HCT116 (cell line): Measurements from ENCODE around the gene MYOM1. TPM values are rescaled to one million over a fixed set of nuclear protein-coding genes. Genes with fewer than 3 reads are reported as not detected.

ENCODE experiments used
- ATAC-seq: fragments of 200-7000 bp; cut with Tn5 transposase; 2 replicates; pipeline ENCODE4 v1.9.1; 2020; ENCODE audit warnings: mild to moderate bottlenecking, moderate library complexity
- BruUV-seq: library from RNA; stranded (reverse); fragments of 400-500 nt; replicated peaks from 2 replicates; lab custom pipeline; 2021; lab: Mats Ljungman, UMichigan
- CTCF ChIA-PET: fragments of 300-600 bp; sonication (Branson Sonifier 250); formaldehyde crosslinking; loops from one replicate; lab custom pipeline; 2021; ENCODE audit warnings: antibody characterized with exemption; lab: Charles Lee
- POLR2A ChIA-PET: fragments of 300-600, 350-600 bp; sonication (Branson Sonifier 250); formaldehyde crosslinking; loops from one replicate; lab custom pipeline; 2021; ENCODE audit warnings: antibody characterized with exemption; lab: Charles Lee
- RAD21 ChIA-PET, 2 experiments: fragments of 300-600 bp; sonication (Branson Sonifier 250); formaldehyde crosslinking; loops; one replicate each; lab custom pipeline; 2023; ENCODE audit warnings: low total read pairs in 2 of 2; ENCODE audit not compliant: uncharacterized antibody in 2 of 2, unreplicated experiment in 2 of 2, low non-redundant PET in 1 of 2; lab: Charles Lee
- DNase-seq: peaks from one replicate; pipeline ENCODE4 v3.0.0-alpha.2; 2010; ENCODE audit warnings: low read depth, low spot score
- H2AFZ ChIP-seq: fragments of 200-600 bp; shearing (Covaris generic), sonication (generic); 2 replicates; pipeline ENCODE4 v1.6.1; 2017; ENCODE audit warnings: low read depth, mixed run types, mixed read lengths, antibody characterized with exemption, low read length; ENCODE audit not compliant: poor library complexity, severe bottlenecking
- H3K27ac ChIP-seq: 2 replicates; pipeline ENCODE4 v1.5.1; 2012; ENCODE audit warnings: low read depth, low read length
- H3K27me3 ChIP-seq: fragments of 200-600 bp; sonication (generic); 2 replicates; pipeline ENCODE4 v1.6.1; 2016; ENCODE audit warnings: mixed run types, low read length, mixed read lengths; ENCODE audit not compliant: insufficient read depth
- H3K36me3 ChIP-seq, 2 experiments: fragments of 200-500 bp in 1 of 2; fragments of 200-600 bp in 1 of 2; sonication (Bioruptor generic) in 1 of 2; sonication (generic) in 1 of 2; 2 replicates each; pipeline versions ENCODE4 v1.5.1 to v1.6.1; 2014 to 2016; ENCODE audit warnings: low read length in 2 of 2, inconsistent platforms in 1 of 2, mixed read lengths in 1 of 2, mixed run types in 1 of 2; ENCODE audit not compliant: insufficient read depth in 2 of 2, control insufficient read depth in 1 of 2
- H3K4me1 ChIP-seq, 2 experiments: fragments of 200-600 bp in 1 of 2; sonication (generic) in 1 of 2; 2 replicates each; pipeline versions ENCODE4 v1.5.1 to v1.6.1; 2012 to 2017; ENCODE audit warnings: low read length in 2 of 2, inconsistent platforms in 1 of 2, mild to moderate bottlenecking in 1 of 2, mixed read lengths in 1 of 2, mixed run types in 1 of 2, moderate library complexity in 1 of 2; ENCODE audit not compliant: insufficient read depth in 2 of 2, control insufficient read depth in 1 of 2
- H3K4me2 ChIP-seq: fragments of 200-600 bp; sonication (generic); 2 replicates; pipeline ENCODE4 v1.6.1; 2017; ENCODE audit warnings: mixed run types, low read length, mixed read lengths
- H3K4me3 ChIP-seq, 2 experiments: fragments of 200-600 bp in 1 of 2; sonication (generic) in 1 of 2; replicated peaks in 1 of 2; 2 replicates each; pipeline ENCODE4 v1.5.1; 2011 to 2016; ENCODE audit warnings: low read length in 2 of 2, control low read depth in 1 of 2, low read depth in 1 of 2, mild to moderate bottlenecking in 1 of 2, mixed read lengths in 1 of 2, mixed run types in 1 of 2
- H3K79me2 ChIP-seq: fragments of 200-600 bp; sonication (generic); 2 replicates; pipeline ENCODE4 v1.6.1; 2017; ENCODE audit warnings: mild to moderate bottlenecking, mixed run types, low read length, moderate library complexity, mixed read lengths; ENCODE audit not compliant: insufficient read depth
- H3K9ac ChIP-seq: fragments of 200-600 bp; sonication (generic); 2 replicates; pipeline ENCODE4 v1.6.1; 2016; ENCODE audit warnings: low read length, mixed read lengths
- H3K9me2 ChIP-seq: fragments of 200-600 bp; sonication (generic), shearing (Covaris generic); 2 replicates; pipeline ENCODE4 v1.6.1; 2017; ENCODE audit warnings: mixed run types, mild to moderate bottlenecking, moderate library complexity; ENCODE audit not compliant: insufficient read depth
- H3K9me3 ChIP-seq, 2 experiments: fragments of 200-500 bp in 1 of 2; fragments of 200-600 bp in 1 of 2; sonication (Bioruptor generic) in 1 of 2; sonication (generic) in 1 of 2; 2 replicates each; pipeline ENCODE4 v1.6.1; 2014 to 2017; ENCODE audit warnings: low read length in 2 of 2, mixed read lengths in 2 of 2, inconsistent platforms in 1 of 2, low read depth in 1 of 2, mild to moderate bottlenecking in 1 of 2, mixed run types in 1 of 2, moderate library complexity in 1 of 2; ENCODE audit not compliant: control insufficient read depth in 1 of 2, insufficient read depth in 1 of 2
- H4K20me1 ChIP-seq: fragments of 200-600 bp; sonication (generic), shearing (Covaris generic); 2 replicates; pipeline ENCODE4 v1.6.1; 2017; ENCODE audit warnings: mixed run types, mild to moderate bottlenecking, moderate library complexity; ENCODE audit not compliant: insufficient read depth
- ELF1 ChIP-seq: IDR thresholded peaks from 2 replicates; pipeline ENCODE4 v1.6.1; 2012; ENCODE audit warnings: low read depth, borderline replicate concordance
- EZH2 ChIP-seq: fragments of 200-600 bp; sonication (generic); IDR thresholded peaks from 2 replicates; pipeline ENCODE4 v1.6.1; 2017; ENCODE audit warnings: antibody characterized with exemption, mixed run types
- JUND ChIP-seq: IDR thresholded peaks from 2 replicates; pipeline ENCODE4 v1.6.1; 2012
- RAD21 ChIP-seq: IDR thresholded peaks from 2 replicates; pipeline ENCODE4 v1.6.1; 2012; ENCODE audit warnings: low read depth, mild to moderate bottlenecking
- intact Hi-C: fragments of 100-400 bp; cut with micrococcal nuclease; formaldehyde crosslinking; loops from 2 replicates; pipeline ENCODE4 v1.10.0; 2022
- total RNA-seq: library from RNA; stranded (reverse); gene quantifications from one replicate; pipeline ENCODE4 v1.2.1, GENCODE V29; 2021; ENCODE audit not compliant: unreplicated experiment
- TF ChIP-seq, protein P1 (sequence below), 3 experiments: fragments of 200-600 bp in 1 of 3; sonication (generic) in 1 of 3; IDR thresholded peaks in 2 of 3; conservative IDR thresholded peaks in 1 of 3; 2 replicates each; pipeline ENCODE4 v1.5.1; 2012 to 2017; ENCODE audit warnings: low read depth in 2 of 3, low read length in 2 of 3, antibody characterized with exemption in 1 of 3, borderline replicate concordance in 1 of 3, control low read depth in 1 of 3, mild to moderate bottlenecking in 1 of 3, mixed read lengths in 1 of 3, mixed run types in 1 of 3, moderate library complexity in 1 of 3; ENCODE audit not compliant: insufficient read depth in 1 of 3

MYOM1 gene
- total RNA-seq, 1 experiment from 2014 or later = 0.52 TPM

DNA sequence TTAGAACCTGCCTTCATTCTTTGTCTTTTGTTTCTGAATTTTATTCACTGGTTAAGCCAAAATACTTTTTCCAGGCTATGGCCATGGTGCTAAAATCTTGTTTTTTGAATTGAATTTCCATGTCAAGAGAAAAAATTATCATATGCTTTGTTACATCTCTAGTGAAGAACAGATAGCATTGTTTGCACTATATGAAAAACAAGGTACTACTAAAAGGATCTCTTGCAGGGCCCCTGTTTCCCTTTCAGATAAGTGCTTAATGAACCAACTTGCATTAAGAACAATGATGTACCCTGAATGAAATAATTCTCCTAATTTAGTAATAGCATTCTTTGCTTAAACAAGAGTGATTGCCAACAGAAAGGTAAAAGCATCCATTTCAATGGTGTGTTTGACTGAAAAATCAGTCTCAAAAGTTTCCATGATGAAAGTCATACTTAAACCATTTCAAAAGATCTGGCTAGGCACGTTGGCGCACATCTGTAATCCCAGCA lies 37.9 kb upstream of the MYOM1 start:
- H3K36me3 ChIP-seq = peaks cover 42 to 50% of the 10 kb centered on the region in 2 experiments; a peak in 3 of 4 replicates
- H3K4me1 ChIP-seq = peaks cover 7 to 12% of the 10 kb centered on the region in 2 experiments
- DNase-seq = no peak
- ATAC-seq = no peak
- intact Hi-C loops = no loop called here
- TF ChIP-seq ELF1 (no peak), EZH2 (no peak), JUND (no peak), RAD21 (no peak)
- TF ChIP-seq, protein P1, sequence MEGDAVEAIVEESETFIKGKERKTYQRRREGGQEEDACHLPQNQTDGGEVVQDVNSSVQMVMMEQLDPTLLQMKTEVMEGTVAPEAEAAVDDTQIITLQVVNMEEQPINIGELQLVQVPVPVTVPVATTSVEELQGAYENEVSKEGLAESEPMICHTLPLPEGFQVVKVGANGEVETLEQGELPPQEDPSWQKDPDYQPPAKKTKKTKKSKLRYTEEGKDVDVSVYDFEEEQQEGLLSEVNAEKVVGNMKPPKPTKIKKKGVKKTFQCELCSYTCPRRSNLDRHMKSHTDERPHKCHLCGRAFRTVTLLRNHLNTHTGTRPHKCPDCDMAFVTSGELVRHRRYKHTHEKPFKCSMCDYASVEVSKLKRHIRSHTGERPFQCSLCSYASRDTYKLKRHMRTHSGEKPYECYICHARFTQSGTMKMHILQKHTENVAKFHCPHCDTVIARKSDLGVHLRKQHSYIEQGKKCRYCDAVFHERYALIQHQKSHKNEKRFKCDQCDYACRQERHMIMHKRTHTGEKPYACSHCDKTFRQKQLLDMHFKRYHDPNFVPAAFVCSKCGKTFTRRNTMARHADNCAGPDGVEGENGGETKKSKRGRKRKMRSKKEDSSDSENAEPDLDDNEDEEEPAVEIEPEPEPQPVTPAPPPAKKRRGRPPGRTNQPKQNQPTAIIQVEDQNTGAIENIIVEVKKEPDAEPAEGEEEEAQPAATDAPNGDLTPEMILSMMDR (IDR thresholded peaks at IDR 0.05 in 2 of 3, conservative IDR thresholded peaks at IDR 0.05 in 1 of 3; ENCODE audit: borderline replicate concordance in 1 of 3, insufficient read depth in 1 of 3, low read depth in 2 of 3, low read length in 2 of 3) = no peak
- POLR2A ChIA-PET = no interaction called here
- H3K9me2 ChIP-seq = no peaks in the 10 kb centered on the region
- H2AFZ ChIP-seq = no peak overlapping the region
- no peak overlapping the region for H3K27ac ChIP-seq
- peaks cover 34% of the 10 kb centered on the region for H3K79me2 ChIP-seq
- H3K27me3 ChIP-seq = no peaks in the 10 kb centered on the region
- no peak overlapping the region for H3K4me3 ChIP-seq
- H4K20me1 ChIP-seq = no peaks in the 10 kb centered on the region; the same call in 1 of the 2 replicates
- CTCF ChIA-PET = no interaction called here
- RAD21 ChIA-PET = no interaction called here
- no peak overlapping the region for H3K9ac ChIP-seq
- no TSS peak for BruUV-seq
- no peaks in the 10 kb centered on the region for H3K9me3 ChIP-seq
- H3K4me2 ChIP-seq = no peak overlapping the region
